Measurements from ENCODE around the gene ABCB6.
"Not testable (repeated sequence)": the region's sequence is repeated elsewhere in the genome, so short reads cannot be mapped to it uniquely, and the experiment has no call there.

The ABCB6 gene

DNA sequence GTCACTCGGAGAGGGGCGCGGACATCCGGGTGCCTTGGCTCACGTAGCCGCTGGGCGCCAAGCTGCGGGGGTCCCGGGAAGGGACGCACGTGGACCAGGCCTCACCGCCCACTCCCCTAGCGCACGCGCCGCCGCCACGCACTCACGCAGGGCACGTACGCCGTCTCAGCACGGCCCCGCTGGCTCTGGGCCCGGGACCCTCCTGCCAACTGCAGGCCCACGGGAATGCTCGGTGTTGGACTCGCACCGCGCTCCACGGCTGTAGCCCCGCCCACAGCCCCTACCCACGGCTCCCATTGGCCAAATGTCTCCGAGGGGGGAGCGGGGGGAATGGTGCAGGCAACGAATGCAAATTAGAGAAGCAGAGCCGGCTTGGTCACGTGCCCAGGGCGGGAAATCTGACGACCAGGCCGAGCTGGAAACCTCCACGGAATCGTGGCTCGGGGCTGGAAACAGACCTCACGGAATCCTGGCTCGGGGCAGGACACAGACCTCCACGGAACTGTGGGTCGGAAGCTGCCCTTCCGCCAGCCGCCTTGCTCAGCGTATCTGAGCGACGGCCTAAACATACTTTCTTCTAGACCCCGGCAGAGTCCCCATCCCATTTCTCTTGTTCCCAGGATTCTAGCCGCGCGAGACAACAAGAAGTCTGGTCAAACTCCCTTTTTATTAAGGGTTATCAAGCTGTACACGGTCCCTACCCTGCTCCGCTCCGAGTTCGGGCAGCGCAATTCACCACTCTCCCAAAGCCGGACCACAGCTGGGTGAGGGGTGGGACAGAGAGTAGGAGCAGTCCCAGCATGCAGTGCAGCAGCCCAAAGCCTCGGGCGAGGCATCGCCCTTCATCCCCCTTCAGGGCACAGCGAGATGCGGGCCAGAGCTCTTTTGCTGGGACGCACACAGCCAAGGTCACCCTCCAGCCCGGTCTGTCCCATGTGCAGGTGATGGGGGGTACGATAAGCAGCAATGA, at the start of gene ABCB6:
ABCB6 (minus strand) TSS at position 227 of the 970 bp plus-strand sequence. CDS start 285 bp downstream, outside the sequence.
- DNase-seq (ENCODE audit: low spot score) = peak; percentile 95

DNA sequence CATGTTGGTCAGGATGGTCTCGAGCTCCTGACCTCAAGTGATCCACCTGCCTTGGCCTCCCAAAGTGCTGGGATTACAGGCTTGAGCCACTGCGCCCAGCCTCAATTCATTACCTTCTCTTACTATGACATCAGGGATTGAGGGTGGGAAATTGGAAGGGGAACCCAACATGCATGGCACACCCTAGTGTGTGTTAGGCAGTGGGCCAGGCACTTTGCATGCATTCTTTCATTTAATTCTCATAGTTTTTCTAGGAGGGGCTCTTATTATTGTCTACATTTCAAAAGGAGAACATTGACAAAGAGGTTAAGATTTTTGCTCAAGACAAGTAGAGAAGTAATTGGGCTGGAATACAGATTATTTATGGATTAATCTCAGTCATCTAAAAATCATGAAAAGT, 49.5 kb upstream of the ABCB6 start:
- no peak for DNase-seq (ENCODE audit: low spot score)

DNA sequence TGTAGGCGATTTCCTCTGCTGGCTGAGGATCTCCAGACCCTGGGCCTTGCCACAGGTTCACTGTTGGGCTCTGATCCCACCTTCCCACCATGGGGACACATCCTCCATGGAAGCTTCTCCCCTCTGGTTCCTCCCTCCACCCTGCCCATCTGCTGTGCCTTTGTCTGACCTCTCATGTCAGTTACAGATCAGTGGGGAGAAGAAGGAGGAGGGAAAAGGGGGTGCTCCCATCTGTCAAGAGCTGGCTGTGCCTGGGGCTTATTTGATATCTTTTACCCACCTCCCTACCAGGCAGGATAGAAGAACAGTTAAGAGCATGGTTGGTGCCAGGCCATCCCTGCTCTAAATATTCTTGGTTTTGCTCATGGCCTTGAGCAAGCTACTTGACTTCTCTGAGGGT, 48.1 kb upstream of the ABCB6 start:
- DNase-seq (ENCODE audit: low spot score) = no peak

DNA sequence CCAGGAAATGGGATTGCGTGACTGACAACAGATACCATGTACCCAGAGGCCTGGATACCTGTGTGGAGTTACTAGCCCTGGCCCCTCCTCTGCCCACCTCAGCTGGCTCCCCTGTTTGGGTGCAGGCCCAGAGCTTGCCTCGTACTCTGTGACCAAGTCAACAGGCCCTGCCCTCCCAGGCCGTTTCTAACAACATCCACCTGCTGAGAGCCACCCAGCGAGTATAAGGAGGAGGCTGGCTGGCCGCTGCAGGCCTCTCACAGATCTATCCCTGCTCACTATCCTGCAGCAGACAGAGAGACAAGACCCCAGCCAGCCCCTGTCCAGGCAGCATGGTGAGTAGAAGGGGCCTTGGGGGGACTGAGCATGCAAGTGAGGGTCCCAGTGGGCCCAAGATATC, 47.5 kb upstream of the ABCB6 start:
- DNase-seq (ENCODE audit: low spot score) = no peak

DNA sequence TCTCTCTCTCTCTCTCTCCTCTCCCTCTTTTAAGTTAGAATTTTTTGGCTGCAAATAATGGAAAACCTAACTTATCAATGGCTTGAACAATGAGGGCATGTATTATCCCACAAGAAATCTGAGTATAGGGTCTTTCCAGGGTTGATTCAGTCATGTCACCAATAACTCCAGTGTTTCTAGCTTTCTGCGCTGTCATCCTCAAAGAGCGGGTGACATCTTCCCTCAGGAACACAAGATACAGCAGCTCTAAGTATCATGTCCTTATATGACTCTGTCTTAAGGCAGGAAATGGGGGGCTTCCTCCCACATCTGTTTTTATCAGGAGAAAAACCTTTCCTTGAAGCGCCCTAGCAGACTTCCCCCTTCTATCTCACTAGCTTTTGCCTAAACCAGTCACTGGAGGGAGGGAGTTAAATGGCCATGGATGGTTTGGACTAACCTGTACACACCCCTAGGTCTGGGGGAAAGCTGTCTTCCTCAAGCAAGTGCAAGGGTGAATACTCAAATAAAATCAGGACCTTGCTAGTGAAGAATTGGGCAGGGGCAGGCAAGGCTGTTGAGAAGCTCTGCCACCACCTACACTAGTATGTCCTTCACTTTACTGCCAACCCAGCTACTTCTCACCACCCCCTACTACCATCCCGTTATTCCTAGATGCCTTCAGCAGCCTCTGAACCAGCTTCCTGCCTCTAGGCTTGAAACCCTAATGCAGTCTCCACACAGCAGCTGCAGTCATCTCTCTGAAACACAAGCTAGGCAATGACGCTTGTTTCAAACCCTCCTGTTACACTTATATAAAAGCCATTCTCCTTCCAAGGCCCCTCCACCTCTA, 42.5 kb upstream of the ABCB6 start:
- no peak for DNase-seq (ENCODE audit: low spot score)

DNA sequence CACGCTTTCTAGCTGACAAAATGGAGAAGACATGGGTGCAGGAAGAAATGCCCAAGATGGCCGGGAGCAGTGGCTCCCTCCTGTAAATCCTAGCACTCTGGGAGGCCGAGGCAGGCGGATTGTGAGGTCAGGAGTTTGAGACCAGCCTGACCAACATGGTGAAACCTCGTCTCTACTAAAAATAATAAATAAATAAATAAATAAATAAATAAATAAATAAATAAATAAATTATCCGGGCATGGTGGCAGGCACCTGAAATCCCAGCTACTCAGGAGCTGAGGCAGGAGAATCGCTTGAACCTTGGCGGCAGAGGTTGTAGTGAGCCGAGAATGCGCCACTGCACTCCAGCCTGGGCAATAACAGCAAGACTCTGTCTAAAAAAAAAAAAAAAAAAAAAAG, 40.2 kb upstream of the ABCB6 start:
- not testable (repeated sequence) for DNase-seq (ENCODE audit: low spot score)

DNA sequence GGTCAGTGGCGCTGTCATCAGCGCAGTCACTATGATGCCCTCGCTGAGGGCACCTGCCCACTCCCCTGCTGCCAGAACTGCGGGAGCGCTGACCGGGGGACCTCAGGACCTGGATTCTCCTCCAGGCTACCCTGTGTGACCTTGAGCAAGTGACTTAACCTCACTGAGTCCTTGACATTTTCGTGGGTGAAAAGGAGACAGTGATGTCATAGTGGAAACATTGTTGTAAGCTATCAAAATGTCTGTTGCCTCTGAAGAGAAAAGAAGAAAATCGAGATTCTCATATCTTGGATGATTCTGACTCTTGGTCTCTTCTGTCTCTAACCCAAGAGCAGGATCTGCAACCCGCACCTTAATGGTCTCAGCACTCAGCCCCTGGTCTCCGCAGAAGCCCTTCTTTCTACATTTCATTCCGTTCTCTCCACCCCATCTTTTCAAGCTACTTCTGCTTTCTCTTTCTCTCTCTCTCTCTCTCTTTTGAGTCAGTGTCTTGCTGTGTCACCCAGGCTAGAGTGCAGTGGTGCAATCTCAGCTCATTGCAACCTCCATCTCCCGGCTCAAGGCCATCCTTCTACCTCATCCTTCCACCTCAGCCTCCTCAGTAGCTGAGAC, 35.9 kb upstream of the ABCB6 start:
- no peak for DNase-seq (ENCODE audit: low spot score)

DNA sequence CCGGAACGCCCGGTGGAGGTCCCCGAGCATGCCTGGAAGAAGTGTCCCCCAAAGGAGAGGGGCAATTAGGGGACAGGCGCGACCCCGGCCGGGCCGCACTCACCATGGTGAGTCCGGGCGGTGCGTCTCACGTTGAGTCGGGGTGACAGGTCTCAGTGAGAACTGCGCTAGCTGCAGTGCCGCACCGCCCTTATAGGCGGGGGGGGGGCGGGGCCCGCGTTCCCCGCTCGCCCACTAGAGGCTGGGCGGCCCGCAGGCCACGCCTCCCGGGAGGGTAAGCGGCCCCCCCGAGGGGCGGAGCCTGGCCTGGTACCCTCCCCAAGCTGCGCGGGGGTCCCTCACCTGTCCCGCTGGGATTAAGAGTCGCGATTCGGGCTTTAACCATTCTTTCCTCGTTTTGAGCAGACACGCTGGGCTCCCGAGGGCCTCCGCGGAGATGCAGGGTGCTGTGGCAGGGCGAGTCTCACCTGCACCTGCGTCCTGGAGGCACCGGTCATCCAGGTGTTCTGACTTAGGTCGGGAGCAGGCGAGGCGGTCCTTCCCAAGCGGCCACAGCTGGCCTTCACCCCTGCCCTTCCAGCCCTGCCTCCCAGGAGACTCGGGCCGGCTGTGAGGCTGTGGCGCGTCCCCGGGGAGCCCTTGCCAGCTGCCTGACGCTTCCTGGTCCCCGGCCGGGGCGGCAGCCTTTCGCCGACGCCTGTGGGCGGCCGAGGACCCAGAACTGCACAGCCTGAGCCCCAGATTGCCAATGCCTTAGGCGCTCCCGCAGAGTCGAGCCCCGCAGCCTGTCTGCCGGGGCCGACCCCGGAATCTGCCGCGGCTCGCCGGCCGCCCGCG, 35.2 kb upstream of the ABCB6 start, which contains the start of gene TUBA4A:
TUBA4A (minus strand) TSS at position 166 of the 837 bp plus-strand sequence; CDS start at position 106, 60 bp downstream.
- peak; percentile 90 for DNase-seq (ENCODE audit: low spot score)

DNA sequence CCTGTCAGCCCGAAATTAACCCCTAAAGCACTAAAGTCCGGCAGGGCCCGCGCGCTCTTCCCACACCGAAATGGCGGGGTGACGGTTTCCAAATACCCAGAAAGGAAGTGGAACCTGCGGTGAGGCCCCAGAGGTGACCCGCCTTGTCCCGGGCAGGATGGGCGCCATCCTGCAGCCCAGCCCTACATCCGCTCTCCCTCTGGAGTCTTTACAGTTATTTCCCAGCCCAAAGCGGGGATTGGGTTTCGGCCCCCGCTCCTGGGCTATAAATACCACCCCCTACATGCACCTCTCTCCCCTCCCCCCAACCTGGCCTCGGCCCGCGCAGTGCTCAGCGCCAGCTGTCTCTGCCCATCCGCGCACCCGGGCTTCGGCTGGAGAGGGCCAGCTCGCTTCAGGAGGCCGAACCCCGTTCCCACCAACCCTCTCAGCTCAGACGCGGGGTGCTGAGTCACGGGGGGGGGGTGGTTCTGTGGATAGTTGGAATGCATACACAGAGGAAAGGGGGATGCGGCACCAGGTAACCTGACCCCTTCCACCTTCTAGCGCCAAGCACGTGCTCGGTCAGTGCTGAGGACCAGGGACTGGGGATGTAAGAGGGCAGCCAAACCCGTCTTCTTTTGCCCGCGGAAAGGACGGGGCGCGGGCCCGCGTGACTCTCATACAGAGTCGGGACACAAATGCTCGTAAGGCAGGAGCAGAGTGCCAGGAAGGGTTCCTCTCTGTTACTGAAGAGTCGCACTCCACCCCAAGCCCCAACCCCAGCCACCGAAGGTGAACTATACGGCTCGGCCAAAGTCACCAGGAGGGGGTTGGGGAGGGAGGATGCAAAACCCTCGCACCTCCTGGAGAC, 34.4 kb upstream of the ABCB6 start, which contains the start of gene TUBA4B:
TUBA4B (plus strand) TSS at position 344 of the 853 bp plus-strand sequence; CDS start at position 509, 165 bp downstream.
- peak; percentile 41 for DNase-seq (ENCODE audit: low spot score)

DNA sequence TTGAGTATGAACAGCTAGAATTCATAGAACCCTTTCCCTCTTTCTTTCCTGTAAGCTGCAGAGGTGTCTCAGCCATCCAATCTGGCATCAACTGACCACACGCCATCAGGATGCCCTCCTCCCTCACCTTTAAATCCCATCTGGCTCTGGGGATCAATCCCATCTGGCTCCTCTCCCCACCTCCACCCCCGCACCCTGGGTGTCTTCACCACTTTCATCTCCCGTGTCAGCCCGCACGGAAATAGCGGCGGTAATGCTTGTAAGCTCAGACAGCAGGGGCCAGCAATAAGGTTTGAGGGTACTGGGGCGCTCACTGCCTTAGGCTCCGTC, 33.8 kb upstream of the ABCB6 start:
- DNase-seq (ENCODE audit: low spot score) = no peak

DNA sequence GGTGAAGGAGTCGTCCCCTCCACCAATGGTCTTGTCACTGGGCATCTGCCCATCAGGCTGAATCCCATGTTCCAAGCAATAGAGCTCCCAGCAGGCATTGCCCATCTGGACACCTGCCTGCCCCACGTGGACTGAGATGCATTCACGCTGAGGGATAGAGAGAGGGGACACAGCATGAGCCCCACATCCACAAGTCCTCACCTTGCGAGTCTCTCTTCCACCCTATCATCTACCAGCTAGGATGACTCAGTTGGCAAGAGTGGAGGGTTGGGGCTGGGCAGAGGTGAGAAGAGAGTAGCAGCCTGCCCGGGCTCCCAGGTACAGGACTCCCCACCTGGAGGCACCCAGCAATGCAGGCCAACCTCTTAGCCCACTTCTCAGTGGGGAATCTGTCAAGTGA, 33.3 kb upstream of the ABCB6 start:
- DNase-seq (ENCODE audit: low spot score) = no peak

DNA sequence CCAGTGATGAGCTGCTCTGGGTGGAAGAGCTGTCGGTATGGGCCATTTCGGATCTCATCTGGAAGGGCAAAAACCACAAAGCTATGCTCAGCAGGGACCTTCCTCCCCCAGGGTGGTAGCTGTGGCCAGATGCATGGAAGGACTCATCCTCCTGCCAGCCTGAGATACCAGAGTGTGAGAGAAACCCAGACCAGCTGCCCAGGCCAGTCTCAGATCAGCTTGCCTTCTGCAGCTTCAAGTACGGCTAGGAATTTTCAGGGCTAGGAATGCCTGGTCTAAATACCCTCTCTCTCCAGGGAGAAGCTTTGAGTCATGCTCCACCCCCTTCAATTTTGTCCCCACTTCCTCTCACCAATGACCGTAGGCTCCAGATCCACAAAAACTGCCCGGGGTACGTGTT, 32.9 kb upstream of the ABCB6 start:
- no peak for DNase-seq (ENCODE audit: low spot score)

DNA sequence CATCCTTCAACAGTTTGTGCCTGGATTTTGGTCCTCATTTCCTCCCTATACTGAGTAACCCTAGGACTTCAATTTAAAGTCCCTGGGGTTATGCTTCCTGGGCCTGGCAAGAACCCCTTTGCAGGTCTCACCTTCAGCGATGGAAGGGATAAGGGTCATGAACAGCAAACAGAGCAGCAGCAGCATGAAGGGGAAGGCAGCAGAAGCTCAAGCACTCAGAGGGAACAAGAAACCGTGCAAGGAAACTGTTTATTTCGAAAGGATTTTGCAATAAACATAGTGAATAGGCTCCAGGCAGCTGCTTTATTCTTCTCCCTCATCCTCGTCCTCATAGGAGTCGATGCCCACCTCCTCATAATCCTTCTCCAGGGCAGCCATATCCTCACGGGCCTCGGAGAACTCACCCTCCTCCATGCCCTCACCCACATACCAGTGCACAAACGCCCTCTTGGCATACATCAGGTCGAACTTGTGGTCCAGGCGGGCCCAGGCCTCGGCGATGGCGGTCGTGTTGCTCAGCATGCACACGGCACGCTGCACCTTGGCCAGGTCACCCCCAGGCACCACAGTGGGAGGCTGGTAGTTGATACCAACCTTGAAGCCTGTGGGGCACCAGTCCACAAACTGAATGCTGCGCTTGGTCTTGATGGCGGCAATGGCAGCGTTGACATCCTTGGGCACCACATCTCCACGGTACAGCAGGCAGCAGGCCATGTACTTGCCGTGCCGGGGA, 31.5 kb upstream of the ABCB6 start:
- DNase-seq (ENCODE audit: low spot score) = no peak

DNA sequence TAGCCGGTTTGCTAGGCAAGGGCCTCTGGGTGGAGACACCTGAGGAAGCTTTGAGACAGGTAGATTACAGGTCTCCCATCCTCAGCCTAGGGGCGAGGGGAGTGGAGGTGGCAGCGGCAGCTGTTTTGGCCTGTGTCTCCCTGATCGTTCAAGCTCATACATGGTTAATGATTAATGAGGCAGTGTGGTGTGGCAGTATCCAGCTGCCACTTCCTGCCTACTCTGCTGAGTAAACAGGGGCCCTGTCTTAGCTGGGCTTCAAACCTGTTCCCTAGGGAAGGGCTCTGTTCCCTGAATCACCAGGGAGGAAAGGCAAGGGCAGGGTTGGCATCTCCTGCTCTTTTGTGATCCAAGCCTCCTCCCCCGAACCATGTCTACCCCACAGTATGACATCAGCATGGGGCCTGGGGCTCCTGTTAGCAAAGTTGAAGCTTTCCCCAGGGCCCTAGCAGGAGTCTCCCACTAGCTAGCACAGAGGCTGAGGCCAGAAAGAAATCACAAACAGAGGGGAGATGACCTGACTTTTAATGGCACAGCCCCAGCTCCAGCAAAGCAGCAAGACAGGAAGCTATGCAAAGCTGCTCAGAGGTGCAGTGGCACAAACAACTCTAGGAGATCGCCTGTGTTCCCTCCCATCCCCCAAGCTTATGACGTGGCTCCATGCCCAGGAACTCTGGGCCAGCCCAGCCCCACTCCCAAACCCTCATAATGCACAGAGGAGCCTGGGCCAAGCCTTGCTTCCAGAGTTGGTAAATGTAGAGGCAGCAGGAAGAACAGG, 30.6 kb upstream of the ABCB6 start:
- peak; percentile 54 for DNase-seq (ENCODE audit: low spot score)

DNA sequence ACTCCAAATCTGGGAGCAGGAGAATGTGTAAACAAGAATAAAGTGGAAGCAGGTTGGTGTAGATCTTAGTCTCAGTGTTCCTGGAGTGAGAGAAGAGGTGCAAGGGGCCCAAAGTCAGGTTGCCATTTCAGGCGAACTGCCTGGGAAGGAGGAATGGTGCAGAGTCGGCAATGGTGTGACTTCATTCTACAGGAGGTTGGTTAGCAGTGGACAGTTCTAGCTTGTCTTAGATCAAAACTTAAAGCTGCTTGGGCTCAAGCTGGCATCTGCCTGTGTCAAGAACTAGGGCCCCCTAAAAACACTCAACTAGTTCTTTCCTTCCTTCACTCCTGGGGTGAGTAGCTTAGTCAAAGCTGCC, 30.1 kb upstream of the ABCB6 start:
- no peak for DNase-seq (ENCODE audit: low spot score)

DNA sequence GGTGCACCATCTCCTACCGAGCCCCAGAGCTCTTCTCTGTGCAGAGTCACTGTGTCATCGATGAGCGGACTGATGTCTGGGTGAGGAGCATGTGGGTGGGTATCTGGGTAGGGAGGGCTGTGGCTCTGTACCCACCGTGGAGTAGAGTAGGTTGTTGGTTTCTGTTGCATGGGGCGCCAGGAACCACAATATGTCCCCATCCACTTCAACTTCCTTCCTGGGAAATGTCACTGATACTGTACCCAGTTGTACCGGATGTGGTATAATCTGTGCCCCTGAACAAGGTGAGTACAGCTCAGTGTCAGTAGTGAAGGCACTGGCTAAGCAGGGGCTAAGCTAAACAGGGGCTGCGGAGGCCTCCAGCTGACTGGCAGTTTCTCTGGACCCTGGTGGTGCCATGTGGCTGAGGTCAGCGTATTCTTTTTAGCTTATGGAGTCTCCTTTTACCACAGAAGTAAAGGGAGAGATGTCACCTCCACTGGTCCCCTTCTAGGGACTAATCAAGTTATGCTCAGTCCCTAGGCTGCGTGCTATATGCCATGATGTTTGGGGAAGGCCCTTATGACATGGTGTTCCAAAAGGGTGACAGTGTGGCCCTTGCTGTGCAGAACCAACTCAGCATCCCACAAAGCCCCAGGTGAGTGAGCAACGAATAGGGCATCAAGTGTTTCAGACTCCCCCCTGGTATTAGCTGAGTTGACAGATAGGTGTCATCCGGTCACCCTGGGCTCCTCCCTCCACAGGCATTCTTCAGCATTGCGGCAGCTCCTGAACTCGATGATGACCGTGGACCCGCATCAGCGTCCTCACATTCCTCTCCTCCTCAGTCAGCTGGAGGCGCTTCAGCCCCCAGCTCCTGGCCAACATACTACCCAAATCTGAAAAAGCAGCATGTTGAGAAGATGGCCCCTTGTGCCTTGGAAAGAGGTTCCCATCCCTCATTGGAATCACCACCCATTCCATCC, 29.2 kb upstream of the ABCB6 start:
- no peak for DNase-seq (ENCODE audit: low spot score)

DNA sequence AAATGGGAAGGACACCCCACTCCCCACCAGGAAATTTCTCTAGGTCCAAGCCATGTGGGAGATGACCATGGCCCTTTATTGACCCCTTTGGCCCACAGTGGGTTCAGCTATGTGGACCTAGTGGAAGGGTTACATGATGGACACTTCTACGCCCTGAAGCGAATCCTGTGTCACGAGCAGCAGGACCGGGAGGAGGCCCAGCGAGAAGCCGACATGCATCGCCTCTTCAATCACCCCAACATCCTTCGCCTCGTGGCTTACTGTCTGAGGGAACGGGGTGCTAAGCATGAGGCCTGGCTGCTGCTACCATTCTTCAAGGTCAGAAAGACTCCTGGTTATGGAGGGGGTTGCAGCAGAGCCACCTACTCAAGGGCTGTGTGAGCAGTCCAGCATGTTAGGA, 27.8 kb upstream of the ABCB6 start:
- no peak for DNase-seq (ENCODE audit: low spot score)

DNA sequence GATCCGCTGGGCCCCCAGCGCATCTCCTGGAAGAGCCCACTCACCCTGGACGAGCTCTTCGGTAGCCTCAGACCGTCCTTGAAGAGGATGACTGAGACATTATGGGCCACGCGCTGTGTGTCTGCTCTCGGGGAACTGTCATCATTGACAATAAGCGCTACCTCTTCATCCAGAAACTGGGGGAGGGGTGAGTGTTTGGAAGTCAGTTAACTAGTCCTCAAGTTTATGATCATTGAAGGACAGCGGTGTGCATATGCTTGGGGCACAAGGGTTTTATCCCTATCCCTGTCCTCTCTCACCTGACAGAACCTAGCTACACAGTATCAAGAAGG, 27.1 kb upstream of the ABCB6 start:
- no peak for DNase-seq (ENCODE audit: low spot score)
